SIG-M5 treated with dmso at 0.1 percent for 504 hours (cell line): ENCODE measurements around the gene C1orf185.
"Not testable (repeated sequence)": the region's sequence is repeated elsewhere in the genome, so short reads cannot be mapped to it uniquely, and the experiment has no call there.

Experiments
- DNase-seq: peaks from one replicate; lab custom pipeline; 2025; ENCODE audit not compliant: unreplicated experiment; lab: John Stamatoyannopoulos, UW

The C1orf185 gene

DNA sequence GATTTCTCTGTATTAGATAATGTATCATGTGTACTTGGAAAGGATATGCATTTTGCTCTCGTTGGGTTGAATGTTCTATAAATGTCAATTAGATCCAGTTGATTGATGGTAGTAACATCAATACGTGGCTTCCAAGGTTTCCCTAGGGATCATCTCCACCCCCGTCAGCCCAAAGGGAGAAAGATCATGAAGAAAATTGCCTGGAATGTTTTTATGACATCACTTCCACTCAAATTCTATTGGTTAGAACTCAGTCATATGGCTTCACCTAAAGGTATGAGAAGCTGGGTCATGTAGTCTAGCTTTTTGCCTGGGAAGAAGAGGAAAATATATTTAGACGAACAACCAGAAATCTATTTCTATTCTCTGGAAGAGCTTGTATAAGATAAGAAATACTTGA lies at the start of gene C1orf185:
TSS of gene C1orf185 (plus strand) at position 253 of the 400 bp plus-strand sequence. CDS start at position 259, 6 bp downstream.
- DNase-seq: no peak

DNA sequence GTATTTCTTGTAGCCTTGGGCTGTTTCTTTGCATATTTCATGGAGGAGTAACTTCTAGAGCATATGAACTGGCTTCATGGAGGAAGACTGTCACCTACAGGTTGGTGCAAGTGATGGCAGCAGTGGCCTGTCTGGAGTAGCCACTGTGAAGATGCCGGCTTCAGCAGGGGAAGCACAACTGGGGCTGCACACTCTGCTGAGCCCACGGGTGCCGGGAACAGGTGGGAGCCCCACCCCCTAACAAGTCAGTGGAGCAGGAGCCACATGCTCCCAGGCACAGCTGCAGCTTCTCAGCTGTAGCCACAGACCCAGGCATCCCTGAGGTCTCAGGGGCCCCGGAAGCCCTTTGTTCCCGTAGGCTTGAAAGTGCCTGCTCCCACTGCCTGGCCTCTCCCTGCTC lies 43.2 kb upstream of the C1orf185 start:
- peak; percentile 55 for DNase-seq

DNA sequence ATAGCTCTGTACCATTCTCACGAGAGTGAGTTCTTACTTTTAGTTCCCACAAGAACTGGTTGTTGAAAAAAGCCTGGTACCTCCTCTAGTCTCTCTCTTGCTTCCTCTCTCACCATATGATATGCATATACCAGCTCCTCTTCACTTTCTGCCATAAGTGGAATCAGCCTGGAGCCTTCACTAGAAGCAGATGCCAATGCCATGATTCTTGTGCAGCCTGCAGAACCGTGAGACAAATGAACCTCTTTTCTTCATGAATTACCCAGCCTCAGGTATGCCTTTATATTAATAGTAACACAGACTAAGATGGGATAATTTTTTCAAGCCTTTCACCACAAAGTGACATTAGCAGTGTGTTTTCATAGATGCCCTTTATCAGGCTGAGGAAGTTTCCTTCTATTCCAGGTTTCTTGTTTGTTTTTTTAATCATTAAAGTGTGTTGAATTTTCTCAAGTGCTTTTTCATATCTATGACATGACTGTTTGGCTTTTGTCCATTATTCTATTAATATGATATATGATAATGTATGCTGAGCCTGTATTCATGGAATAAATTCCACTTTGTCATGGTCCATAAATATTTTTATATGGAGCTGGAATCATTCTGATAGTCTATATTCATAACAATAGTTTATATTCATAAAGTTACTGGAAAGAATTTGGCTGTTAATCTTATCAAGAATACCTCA lies 40.7 kb upstream of the C1orf185 start:
- DNase-seq: no peak

DNA sequence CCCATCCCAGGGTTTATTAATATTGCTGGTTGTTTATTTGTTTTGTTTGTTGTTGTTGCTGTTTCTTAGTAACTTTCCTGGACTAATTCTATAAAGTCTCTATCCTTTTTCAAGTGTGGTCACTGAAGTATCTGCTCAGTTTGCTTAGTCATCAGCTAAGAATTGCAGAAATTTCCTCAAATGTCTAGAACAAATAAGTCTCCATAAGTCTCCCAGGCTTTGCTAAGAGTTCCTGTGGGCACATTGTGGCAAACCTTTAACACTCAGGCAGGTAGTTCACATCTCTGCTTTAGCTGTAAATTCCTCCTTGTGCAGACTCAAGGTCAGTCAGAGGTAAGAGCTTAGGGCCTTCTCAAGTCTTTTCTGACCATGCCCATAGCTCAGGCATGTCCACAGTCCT lies 38.9 kb upstream of the C1orf185 start:
- DNase-seq: no peak

DNA sequence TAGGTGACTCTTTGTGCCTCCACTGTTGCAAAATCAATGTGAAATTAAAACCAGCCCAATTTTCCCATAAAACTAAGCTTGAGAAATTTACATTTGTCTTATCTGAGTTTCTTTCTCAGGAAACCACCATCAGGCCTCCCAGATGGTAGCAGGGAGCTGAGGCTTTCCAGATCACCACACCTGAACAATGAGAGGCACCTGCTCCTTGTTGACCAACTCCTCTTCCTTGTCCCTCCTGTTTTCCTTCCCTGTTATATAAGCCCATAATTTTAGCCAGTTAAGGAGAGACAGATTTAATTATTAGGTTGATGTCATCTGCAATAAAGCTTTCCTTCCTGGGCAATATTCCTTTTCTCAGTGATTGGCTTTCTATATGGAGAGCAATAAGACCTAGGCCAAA lies 32.0 kb upstream of the C1orf185 start:
- DNase-seq: no peak

DNA sequence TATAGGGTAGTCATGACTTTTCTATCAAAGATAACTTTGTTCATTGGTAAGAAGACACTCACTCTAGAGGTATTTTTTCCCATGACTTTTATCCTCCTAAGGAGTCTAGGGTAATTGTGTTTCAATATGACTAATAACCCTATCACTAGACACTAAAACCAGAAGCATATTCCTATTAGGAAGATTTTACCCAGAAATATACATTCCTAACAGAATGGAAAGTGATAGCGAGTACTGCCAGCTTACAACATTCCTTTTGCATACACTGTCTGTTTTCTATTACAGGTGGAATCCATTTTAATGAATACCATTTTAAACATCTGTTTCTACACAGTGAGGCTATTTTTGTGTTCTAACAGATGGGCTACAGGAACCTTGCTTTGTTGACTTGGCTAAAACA lies 31.4 kb upstream of the C1orf185 start:
- no peak for DNase-seq

DNA sequence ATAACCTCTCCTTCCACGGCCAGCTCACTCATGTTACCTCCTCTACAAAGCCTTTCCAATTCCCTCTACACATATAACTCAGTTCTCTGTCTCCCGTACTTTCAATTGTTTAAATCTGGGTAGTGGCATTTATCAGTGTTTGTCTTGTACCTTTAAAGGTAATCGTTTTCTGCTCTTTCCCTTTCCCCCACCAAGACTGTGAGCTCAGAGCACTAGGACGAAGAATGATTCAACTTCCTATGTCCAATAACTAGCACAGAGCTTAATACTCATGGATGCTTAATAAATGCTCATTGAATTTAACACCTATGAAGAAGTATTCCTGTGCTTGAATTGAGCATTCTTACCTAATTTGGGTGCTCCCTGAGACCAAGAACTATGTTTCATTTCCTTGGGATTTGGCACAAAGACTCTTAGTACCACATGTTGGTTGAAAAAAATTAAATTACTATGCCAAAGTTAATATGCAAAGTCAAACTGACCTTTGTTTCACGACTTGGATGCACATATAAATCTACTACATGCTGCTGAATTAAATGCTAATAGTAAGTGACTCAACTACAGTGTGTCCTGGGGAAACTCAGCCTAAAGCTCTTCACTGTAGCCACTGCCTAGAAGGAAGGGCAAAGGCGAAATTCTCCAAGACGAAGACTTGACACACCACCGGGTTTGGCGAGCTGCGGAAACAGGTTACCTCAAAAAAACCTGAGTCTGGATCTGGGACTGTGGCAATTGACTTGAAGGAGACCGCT lies 30.6 kb upstream of the C1orf185 start:
- no peak for DNase-seq

DNA sequence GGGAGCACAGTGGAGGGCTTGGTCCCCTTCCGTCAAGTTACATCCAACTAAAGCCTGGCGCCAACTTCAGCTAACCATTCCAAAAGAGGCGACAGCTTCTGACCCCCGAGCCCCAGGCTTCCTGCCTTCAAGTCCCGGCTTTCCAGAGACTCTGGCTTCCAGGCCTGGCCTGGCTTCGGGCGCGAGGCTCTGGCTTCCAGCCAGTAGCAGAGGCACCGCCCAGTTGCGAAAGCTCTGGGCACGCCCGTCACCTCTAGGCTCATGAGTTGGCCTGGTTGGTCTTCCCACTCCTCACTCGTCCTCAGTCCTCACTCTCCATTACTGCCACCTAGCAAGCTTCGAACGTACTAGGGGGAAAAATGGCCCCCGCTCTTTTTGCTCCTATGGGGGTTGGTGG lies 30.0 kb upstream of the C1orf185 start:
- DNase-seq: no peak

DNA sequence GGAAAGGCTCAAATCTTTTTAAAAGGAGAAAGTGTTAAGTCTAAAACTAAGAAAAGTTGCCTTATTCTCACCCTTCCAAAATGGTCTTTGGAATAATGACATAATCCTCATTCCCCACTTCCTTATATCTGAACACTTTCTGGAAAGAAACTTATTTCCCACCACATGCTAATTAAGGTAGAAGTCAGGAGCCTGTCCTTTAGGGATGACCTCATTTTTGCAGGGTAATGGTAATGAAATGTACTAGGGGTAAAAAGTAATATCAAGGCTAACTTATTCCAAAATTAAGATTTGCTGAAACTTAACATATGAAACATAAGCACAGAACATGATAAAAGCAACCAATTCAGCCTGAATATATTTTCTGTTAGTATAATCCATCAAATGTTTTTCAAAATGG lies 29.4 kb upstream of the C1orf185 start:
- DNase-seq: no peak

DNA sequence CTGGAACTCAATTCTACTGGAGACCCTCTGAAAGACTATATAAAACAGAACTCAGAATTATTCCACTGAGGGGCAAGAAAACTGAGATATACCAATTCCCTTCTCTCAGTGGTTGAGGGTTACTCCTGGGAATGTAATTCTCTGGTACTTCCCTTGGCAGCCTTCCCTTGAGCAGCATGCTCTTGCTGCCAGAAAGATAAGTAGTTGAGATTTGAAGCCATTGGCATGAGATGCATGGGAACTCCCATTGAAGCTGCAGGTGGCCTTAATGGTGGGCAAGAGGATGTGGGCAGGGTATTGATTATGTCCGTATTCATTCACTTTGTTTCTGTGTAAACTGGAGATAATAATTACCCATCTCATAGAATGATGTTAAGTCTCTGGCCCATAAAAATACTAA lies 28.6 kb upstream of the C1orf185 start:
- no peak for DNase-seq

DNA sequence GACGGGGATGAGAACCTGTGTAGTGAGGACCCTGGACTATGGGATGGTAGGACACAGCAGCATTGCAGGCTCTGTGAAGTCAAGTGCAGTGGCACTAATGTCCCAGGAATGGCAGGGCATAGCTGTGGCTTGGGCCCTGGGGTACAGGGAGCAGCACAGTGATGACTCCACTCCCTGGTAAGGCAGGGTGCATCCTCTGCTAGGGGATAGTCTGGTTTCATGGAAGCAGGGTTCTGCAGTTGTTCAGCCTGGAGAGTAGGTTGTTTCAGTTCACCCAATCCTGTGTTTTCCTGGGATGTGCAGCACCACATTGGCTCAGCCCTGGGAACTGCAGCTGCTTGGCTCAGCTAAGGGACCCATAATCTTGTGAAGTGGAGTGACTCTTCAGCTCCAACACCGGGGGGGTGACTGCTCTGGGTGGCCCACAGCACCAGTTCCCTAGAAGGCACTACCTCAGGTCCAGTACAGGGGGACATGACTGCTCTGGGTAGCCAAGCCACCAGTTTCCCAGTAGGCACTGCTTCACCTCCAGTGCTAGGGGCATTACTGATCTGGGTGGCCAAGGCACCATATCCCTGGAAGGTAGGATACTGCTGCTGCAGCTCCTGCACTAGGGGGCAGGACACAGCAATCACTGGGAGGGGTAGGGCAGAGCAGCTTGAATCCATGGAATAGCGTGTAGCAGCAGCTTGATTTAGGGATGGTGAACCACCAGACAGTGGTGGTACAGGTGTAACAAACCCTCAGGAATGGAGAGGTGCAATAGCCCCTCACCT lies 15.3 kb upstream of the C1orf185 start:
- DNase-seq: no peak

DNA sequence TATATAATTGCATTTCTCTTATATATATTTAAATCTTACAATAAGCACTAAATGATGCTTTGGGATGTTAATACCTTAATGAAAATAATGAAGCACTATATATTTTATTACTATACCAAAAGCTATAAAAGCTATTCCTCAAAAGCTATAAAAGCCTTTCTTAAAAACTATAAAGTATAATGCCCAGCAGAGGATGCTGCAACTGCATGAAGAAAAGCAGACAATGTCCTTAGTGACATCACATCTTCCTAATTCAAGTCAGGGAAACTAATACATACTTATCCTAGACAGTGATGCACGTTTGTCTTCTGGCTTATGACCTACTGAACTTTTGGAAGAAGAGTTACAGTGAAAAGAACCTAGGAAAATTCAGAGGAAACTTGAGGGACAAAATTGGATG lies 13.6 kb upstream of the C1orf185 start:
- peak; percentile 16 for DNase-seq

DNA sequence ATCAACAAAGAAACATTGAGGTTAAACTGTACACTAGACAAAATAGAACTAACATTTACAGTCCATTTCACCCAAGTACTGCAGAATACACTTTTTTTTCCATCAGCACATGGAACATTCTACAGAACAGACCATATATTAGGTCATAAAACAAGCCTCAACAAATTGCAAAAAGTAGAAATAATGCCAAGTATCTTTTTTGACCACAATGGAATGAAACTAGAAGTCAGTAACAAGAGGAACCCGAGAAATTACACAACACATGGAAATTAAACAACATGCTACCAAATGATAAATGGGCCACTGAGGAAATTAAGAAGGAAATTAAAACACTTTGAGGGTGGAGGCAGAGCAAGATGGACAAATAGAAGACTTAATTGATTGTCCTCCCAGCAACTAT lies 8.4 kb upstream of the C1orf185 start:
- DNase-seq: peak; percentile 21

DNA sequence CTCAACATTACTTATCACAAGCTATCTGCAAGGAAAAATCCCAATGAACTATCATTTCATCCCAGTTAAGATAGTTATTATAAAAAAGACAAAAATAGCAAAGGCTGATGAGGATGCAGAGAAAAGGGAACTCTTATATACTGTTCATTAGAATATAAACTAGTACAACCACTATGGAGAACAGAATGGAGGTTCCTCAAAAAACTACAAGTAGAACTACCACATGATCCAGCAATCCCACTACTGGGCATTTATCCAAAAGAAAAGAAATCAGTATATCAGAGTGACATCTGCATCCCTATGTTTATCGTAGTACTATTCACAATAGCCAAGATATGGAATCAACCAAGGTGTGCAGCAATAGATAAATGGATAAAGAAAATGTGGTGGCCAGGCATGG lies 4.9 kb upstream of the C1orf185 start:
- DNase-seq: no peak

DNA sequence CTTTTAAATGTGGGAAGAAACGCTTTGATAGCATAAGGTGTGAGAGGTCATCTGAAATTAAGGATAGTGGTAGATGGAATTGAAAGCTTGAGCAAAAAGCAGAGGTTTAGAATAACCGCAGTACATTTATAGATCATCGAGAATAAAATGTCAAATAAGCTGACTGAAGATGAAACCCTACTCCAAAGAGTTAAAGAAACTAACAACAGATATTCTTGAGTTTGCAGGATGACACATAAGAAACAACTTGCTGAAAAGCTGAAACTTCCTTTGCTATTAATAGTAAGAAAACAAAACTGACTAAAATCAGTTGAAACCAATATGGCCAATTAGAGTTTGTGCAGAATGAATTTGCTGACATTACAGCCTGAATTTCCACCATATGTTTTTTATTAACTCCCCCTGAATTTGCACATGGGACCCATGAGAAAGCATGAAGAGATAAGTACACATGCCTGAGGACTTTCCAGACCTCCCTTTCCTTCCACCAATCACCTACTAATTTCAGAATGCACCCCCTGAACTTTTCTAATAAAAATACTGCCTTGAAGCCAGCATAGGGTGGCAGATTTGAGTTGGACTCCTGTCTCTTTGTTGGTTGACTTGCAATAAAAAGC lies 1.7 kb upstream of the C1orf185 start:
- DNase-seq: no peak

DNA sequence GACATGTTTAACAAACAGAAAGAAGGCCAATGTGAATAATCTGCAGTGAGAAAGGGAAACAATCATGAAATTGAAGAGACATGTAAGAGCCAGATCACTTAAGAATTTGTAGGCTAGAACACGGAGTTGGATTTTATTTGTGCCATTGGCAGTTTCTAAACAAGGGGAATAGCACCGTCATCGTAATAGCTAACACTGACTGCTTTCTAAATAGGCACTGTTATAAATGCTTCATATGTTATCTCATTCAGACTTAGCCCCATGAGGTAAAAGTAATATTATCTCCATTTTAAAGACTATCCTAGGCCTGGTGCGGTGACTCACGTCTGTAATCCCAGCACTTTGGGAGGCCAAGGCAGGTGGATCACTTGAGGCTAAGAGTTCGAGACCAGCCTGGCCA lies 12.1 kb downstream of the C1orf185 start:
- DNase-seq: no peak

DNA sequence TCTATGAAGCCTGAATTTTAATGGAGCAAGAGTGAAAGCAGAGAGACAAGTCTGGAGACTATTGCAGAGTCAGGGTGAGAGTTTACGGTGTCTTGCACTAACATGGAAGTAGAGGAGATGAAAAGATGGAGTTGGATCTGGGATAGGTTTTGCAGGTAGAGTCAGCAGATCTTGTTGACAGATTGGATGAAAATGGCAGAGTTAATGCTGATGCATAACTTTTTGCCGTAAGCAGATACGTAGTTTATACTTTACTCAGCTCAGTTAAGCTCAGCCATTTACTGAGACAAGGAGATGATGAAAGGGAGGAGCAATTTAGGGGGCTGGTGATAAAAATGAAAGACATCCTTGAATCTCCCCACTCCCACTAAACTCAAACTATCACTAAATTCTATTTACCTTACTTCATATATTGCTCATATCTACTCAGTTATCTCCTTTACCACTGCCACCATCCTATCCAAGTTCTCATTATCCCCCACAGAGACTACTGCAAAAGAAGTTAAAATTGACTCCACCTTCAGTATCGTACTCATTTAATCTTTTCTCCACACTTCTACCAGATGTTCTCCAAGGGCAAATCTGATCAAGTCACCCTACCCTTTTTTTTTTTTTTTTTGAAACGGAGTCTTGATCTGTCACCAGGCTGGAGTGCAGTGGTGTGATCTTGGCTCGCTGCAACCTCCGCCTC lies 13.8 kb downstream of the C1orf185 start:
- no peak for DNase-seq

DNA sequence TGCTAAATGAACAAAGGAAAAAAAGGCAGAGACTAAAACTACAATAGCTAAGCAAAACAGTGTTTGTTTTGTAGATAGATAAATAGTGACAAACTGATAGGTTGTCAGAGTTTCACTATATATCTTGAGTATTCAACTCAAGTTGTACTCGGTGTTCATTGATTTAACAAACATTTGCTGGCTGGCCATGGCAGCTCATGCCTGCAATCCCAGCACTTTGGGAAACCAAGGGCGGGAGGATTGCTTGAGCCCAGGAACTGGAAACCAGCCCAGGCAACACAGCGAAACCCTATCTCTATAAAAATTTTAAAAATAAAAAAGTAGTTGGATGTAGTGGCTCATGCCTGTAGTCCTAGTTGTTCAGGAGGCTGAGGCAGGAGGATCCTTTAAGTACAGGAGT lies 17.3 kb downstream of the C1orf185 start:
- DNase-seq: no peak

DNA sequence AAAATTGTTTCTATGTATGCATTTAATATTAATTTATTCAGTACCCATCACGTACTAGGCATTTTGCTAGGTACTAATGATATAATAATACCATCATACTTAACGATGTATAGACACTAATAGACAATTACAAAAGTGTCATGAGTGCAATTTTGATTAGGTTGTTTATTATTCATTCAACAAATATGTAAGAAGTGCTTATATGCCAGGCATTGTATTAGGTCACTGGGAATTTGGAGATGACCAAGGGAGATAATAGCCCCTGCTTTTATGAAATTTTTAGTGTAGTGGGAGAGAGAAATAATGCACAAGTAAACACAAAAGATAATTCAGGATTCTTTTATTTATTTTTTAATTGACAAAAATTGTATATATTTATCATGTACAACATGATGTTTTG lies 18.6 kb downstream of the C1orf185 start:
- DNase-seq: no peak

DNA sequence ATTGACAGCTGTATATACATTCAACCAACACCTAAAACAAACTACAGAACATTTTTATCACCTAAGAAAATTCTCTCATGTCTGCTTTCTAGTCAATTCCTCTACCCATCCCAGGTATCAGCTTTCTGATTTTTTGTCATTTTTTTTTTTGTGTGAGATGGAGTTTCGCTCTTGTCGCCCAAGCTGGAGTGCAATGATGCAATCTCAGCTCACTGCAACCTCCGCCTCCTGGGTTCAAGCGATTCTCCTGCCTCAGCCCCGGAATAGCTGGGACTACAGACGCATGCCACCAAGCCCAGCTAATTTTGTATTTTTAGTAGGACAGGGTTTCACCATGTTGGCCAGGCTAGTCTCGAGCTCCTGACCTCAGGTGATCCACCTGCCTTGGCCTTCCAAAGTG lies 25.1 kb downstream of the C1orf185 start:
- DNase-seq: not testable (repeated sequence)

DNA sequence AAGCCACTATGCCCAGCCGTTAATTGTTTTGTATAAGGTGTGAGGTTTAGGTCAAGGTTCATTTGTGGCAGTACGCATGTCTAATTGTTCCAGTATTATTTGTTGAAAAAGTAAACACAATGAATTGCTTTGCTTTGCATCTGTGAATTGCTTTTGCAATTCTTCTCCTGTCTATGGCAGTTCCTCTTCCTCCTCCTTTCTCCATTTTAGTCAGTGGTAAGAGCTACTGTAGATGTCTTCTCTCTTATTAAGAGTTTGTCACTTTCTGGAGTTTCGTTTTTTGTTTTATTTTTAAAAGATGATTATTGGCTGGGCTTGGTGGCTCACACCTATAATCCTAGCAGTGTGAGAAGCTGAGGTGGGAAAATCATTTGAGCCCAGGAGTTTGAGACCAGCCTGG lies 29.2 kb downstream of the C1orf185 start:
- DNase-seq: no peak
